AG09319 (cell line): Measurements from ENCODE around the gene CBX1.
"Not testable (repeated sequence)": the region's sequence is repeated elsewhere in the genome, so short reads cannot be mapped to it uniquely, and the experiment has no call there.

ENCODE experiments used
- DNase-seq: peaks from one replicate; pipeline ENCODE4 v3.0.0-alpha.2; 2010; ENCODE audit warnings: low read depth; ENCODE audit errors: extremely low read depth
- TF ChIP-seq, protein P1 (sequence below): IDR thresholded peaks from 2 replicates; pipeline ENCODE4 v1.5.1; 2011; ENCODE audit warnings: low read depth, mild to moderate bottlenecking, inconsistent platforms, low read length, moderate library complexity

Gene CBX1

DNA sequence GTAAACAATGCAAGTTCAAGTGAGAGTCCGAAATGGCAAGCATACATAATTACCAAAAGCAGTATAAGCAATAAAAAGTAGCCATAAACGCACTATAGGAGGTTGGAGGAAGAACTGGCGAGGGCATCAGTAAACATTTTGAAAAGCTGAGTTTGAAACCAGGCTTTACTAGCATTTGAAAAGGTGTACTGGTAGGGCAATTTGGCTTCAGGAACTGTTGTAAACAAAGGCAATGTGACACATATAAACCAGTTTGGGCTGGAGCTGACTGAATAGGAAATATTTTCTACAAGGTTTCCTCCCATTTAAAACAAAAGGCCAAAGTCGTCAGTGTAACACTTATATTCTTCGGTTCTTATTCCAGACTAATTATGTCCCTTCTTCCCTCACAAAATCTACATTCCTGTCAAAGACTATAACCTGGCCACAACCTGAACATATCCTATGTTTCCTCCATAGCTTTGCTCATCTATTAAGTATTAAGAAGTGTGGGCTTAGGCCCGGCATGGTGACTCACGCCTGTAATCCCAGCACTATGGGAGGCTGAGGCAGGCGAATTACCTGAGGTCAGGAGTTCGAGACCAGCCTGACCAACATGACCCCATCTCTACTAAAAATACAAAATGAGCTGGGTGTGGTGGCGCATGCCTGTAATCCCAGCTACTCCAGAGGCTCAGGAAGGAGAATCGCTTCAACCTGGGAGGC is 7.8 kb downstream of the CBX1 start:
- TF ChIP-seq, protein P1, sequence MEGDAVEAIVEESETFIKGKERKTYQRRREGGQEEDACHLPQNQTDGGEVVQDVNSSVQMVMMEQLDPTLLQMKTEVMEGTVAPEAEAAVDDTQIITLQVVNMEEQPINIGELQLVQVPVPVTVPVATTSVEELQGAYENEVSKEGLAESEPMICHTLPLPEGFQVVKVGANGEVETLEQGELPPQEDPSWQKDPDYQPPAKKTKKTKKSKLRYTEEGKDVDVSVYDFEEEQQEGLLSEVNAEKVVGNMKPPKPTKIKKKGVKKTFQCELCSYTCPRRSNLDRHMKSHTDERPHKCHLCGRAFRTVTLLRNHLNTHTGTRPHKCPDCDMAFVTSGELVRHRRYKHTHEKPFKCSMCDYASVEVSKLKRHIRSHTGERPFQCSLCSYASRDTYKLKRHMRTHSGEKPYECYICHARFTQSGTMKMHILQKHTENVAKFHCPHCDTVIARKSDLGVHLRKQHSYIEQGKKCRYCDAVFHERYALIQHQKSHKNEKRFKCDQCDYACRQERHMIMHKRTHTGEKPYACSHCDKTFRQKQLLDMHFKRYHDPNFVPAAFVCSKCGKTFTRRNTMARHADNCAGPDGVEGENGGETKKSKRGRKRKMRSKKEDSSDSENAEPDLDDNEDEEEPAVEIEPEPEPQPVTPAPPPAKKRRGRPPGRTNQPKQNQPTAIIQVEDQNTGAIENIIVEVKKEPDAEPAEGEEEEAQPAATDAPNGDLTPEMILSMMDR = no peak
- DNase-seq = no peak

DNA sequence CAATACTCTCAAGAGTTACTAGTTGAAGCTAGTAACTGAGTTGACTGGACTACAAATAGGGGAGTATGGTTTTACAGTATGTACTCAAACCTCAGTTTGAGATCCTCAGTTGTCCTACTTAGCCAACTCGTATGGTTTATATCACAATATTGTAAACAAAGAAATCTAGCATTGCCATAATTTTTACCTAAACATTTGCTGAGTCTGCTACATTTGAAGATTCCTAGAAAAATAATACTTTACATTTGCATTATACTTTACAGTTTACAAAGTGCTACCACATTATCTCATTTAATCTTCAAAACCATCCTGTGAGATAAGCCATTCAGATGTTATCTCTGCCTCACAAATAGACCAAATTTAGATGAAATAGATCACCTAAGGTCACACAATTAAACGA is 16.3 kb downstream of the CBX1 start:
- TF ChIP-seq, protein P1 = no peak
- DNase-seq = no peak

DNA sequence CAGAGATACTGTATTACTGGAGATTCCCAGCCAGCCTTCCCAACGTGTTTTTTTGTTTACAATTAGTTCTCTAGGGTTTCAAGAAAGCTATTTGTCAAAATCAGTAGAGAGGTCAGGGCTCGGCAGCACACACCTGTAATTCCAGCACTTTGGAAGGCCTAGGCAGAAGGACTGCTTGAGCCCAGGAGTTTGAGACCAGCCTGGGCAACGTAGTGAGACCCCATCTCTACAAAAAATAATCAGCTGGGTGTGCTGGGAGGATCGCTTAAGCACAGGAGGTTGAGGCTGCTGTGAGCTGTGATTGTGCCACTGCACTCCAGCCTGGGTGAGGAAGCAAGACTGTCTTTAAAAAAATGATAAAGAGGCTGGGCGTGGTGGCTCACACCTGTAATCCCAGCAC is 19.4 kb downstream of the CBX1 start:
- DNase-seq = no peak
- TF ChIP-seq, protein P1 = no peak

DNA sequence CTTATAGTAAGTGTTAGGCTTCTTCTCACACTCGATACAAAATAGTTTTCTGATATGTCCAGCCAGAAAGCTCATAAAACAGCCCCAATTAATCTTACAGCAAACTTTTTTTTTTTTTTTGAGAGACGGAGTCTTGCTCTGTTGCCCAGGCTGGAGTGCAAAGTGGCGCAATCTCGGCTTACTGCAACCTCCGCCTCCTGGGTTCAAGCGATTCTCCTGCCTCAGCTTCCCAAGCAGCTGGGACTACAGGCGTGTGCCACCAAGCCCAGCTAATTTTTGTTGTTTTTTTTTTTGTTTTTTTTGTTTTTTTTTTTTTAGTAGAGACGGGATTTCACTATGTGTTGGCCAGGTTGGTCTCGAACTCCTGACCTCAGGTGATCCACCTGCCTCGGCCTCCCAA is 24.1 kb downstream of the CBX1 start:
- DNase-seq = not testable (repeated sequence)

DNA sequence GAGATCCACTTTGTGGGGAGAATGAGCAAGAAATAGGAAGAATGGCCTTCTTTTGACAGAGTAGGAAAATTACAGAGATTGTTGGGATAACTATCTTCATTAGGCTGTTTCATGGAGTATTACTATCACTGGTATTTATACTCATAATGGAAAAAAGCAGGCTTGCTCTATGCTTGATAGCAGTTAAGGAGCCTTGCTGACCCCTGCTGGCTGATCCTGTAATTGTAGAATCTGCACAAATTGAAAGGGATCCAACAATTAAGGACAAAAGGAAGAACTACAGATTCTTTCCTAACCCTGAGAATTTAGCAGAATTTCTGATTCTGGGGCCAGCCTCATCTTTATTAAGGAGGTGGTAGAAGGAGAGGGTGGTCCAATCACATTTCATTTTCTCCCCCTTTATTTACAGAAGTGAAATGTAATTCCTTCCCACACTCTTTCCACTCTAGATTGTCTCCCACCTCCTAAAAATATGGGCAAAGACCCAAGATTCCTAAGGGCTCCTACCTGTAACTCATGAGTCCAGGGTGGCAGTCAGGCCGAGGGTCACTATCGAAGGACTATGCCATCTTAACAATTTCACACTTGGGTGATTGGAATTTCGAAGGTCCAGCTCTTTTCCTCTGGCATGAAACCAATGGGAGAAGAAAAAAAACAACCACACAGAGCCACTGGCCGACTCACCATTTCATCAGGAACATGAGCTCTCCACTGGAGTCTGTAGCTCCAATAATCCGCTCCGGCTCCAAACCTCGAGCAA is 26.8 kb downstream of the CBX1 start:
- DNase-seq = peak; percentile 62
- TF ChIP-seq, protein P1 = peak; percentile 78

DNA sequence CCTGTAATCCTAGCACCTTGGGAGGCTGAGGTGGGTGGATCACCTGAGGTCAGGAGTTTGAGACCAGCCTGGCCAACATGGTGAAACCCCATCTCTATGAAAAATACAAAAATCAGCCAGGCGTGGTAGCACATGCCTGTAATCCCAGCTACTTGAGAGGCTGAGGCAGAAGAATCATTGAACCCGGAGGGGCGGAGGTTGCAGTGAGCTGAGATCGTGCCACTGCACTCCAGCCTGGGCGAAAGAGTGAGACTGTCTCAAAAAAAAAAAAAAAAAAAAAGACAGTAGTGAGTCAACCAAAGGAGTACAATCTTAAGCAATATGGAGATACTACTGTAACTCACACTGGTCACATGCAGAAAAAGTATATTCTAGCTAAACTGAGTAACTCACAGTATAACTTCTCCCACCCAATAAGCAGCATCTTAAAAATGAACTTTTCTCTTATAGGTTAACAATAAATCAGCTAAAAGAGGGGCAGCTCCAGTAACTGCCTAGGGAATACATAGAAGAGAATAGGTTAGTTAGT is 27.6 kb downstream of the CBX1 start:
- DNase-seq = not testable (repeated sequence)

DNA sequence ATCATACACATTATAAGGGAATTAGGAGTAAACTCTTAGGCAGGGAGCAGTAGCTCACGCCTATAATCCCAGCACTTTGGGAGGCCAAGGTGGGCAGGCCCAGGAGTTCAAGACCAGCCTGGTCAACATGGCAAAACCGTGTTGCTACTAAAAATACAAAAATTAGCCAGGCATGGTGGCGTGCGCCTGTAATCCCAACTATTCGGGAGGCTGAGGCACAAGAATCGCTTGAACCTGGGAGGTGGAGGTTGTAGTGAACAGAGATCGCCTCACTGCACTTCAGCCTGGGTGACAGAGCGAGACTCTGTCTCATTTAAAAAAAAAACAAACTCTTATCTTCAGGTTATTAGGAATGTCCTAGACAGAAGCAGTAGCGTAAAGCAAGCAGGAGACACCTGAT is 28.5 kb downstream of the CBX1 start:
- DNase-seq = not testable (repeated sequence)

DNA sequence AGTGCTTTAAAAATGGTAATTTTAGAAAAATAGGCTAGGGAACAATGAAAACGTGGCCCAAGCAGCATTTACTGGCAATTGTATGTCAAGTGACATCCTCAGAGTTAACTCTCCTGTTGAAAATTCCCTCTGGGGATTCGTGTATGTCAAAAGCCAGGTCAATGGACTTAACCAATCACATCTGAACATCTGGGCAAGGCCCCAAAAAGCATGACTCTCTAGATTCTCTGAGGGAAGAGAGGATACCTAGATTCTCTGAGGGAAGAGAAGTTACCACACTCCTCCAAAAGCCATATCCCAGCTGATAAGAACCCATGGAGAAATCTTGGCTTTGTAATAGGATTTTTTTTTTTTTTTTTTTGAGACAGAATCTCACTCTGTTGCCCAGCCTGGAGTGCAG is 29.6 kb downstream of the CBX1 start:
- TF ChIP-seq, protein P1 = no peak
- no peak for DNase-seq

DNA sequence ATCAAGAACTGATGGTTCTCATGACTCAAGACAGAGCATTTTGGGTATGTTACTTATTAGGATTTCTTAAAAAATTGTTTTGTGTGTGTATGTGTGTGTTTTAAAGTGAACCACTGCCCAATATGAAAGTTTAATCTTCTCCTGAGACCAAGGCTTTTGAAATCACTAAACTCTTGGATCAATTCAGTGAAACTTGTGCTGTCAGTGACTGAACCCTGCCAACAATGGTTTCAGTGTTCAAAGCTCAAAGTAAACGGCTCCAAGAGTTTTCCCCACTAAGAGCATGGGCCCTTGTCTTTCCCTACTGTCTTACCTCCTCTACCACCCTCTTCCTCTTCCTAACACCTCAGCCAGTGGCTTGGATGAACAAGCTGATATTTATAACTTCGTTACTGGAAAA is 31.1 kb downstream of the CBX1 start:
- no peak for DNase-seq
- TF ChIP-seq, protein P1 = no peak
